Activated naive CD4-positive, alpha-beta T cell treated with Interleukin-2 at 50 U/mL for 16 hours (primary cell): Measurements from ENCODE around the gene OR1K1.
A peak's percentile ranks its signal among the peaks of the same experiment; 100 is the strongest.
"Not testable (repeated sequence)": the region's sequence is repeated elsewhere in the genome, so short reads cannot be mapped to it uniquely, and the experiment has no call there.

ENCODE experiments used
- DNase-seq: peaks from one replicate; pipeline ENCODE4 v3.0.0-alpha.2; 2020

OR1K1 gene

DNA sequence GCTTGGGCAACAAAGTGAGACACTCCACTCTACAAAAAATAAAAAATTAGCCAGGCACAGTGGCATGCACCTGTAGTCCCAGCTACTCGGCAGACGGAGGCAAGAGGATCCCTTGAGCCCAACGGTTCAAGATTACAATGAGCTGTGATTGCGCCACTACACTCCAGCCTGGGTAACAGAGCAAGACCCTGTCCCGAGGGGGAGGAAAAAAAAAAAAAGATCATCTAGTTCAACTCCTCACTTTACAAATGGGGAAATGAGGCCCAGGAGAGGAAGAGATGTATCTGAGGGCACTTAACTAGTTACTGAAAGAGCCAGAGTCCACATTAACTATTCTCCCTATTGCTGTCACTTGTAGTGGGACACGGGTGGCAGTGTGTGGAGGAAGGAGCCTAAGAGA lies 14.6 kb downstream of the OR1K1 start:
- no peak for DNase-seq

DNA sequence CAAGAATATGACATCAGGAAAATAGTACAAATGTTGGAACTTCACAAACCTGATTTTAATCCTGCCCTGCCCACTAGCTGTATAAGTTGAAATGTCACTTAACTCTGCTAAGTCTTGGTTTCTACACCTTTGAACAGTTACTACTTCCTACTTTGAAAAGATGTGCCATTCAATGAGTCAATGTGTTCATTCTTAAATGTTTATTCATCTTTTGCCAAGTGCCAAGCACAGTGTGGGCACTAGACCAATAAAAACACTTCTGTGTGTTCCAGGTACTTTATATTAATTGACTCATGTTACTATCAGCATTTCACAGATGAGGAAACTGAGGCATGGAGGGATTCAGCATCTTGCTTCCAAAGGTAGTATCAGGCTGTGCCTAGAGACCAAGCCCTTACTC lies 15.6 kb downstream of the OR1K1 start:
- DNase-seq: no peak

DNA sequence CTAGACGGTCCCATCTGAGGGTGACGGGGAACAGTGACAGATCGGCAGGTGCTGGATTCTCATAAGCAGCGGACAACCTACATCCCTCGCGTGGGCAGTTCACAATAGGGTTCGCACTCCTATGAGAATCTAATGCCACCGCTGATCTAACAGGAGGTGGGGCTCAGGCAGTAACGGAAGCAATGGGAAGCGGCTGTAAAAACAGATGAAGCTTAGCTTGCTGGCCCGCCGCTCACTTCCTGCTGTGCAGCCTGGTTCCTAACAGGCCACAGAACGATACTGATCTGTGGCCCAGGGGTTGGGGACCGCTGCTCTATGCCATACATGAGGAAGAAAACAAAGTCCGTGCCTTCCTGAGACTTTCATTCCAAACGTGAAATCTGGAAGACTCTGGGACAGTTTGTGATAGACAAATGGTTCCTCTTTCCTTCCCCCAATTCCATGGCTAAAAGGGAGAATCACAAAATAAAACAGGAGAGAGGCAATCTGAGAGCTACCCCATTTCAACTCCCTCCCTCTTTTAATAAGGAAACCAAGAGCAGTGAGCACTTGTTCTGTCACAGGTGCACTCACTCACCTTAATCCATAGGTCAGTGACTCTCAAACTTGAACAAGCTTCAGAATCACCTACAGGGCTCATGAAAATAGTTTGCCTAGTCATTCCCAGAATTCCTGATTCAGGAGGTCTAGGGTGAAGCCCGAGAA lies 16.4 kb downstream of the OR1K1 start:
- DNase-seq: peak; percentile 40

DNA sequence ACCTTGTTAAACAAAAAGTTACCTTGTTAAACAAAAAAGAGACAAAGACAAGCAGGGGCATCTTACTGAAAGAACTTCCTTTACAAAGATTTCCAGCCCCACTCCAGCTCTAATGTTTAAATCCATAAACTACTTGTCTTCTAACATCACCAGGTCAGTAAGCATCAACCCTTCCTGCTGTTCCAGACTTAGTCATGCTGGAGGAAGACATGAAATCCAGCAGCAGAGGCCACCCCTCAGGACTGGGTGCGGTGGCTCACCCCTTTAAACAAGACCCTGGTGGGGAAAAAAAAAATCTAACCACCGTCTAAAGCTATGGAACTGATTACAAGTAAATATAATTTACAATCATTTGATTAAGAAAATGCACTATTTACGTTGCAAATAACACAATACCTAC lies 19.4 kb downstream of the OR1K1 start:
- DNase-seq: no peak

DNA sequence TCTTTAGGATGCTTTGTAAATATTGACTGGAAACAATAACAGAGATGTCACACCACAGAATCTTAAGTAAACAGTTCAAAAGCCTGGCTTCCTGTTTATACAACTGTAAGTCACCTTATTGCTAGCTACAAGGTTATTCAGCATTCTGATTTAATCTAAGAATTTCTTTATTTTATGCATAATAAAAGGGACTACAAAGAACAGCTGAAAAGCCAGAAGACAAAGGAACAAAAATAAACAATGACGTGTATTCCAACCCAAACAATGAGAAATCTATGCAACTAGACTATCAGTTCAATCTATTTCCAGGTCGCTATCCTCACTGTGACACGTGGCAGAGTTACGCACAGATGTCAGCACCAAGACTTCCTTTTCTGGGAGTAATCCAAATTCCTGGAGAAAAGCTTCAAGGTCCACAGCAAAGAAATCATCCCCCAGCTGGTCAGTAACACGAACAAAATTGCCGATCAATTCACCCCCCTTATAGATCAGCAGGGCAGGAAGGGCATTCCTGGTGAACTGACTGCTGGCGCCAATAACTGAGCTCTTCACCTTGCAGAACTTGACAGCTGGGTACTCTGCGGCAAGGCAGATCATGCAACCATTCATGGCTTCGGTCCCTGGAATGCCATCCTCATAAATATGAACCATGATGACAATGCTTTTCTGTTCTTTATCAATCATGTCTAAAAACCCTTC lies 20.0 kb downstream of the OR1K1 start:
- DNase-seq: no peak

DNA sequence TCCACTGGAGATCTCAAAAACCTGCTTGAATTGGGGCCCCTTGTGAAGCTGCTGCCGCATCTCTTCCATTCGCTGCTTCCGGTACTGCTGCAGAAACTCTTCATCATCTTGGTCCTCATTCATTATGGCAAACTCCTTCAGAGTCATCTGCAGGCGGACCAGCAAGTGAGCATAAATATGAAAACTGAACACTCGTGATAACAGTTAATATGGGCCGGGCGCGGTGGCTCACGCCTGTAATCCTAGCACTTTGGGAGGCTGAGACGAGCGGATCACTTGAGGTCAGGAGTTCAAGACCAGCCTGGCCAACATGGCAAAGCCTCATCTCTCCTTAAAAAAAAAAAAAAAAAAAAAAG lies 20.5 kb downstream of the OR1K1 start:
- DNase-seq: no peak

DNA sequence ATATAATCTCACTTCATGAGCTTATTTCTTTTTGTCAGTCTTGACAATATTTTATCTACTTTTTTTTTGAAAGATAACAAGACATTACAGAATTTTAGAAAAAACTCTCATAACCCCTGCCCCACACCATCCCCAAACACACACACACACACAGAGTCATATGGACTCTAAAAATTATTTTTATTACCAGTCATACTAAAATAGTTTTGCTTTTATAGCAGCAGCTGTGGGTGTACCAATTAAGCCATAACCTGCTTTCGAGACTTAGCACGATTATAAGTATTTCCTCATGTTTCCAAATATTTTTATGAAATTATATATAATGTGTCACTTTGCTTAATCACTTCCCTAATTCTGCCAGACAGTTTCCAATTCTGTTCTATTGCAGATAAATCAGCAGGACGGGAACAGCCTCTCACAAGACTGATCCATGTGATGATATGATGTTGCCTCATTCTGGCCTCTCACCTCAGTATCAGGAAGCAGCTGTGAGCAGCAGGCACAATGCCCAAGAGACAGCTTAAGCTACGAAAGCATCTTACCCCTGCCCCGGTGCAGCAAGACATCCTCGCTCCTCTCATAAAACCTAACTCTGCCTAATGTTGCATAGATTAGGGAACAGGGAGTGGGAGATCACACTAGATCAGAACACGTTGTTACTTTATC lies 21.5 kb downstream of the OR1K1 start:
- no peak for DNase-seq

DNA sequence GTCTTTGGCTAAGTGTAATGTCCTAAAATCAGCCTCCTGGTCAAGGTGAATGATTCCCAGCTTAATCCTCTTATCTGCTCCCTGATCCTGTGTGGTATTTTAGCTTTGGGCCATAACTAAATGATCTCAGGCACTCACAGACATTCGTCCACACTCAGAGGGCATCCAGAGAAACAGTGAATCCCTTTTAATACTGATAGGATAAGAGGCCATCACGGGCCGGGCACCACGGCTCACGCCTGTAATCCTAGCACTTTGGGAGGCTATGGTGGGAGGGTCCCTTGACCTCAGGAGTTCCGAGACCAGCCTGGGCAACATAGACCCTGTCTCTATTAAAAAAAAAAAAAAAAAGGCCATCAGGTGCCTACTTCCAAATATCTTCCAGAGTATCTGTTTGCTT lies 22.1 kb downstream of the OR1K1 start:
- DNase-seq: no peak

DNA sequence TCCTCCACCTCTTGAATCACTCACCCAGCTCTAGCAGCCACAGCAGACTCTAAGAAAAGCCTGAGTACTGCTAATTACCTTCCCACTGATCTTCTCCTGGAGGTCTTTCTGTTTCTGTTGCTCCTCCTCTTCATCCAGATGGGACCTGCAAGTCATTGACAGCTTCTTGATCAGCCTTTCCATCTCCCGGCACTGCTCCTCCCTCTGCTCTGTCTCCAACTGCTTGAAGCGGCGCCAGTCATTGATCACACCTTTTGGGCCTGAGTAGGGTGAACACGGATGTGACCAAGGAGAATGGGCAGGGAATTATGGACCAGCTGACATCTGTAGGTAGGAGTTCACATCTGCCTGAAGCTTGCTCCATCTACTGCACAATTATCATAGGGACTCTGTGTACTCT lies 23.0 kb downstream of the OR1K1 start:
- DNase-seq: no peak

DNA sequence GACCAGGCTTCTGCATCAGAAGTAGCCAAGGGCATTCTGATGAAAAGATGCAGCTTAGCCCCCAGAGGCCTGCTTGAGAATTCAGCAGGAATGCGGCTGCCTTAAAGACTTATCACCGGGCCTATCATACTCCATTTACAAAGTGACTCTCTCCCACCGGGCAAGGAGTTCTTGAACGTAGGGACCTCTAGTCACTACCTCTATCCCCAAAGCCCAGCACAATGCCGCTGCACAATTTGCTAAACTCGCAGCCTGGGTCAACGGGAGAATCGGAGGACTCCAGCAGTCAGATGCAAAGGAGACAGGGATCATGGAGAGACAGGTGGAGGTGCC lies 27.8 kb downstream of the OR1K1 start:
- DNase-seq: no peak

DNA sequence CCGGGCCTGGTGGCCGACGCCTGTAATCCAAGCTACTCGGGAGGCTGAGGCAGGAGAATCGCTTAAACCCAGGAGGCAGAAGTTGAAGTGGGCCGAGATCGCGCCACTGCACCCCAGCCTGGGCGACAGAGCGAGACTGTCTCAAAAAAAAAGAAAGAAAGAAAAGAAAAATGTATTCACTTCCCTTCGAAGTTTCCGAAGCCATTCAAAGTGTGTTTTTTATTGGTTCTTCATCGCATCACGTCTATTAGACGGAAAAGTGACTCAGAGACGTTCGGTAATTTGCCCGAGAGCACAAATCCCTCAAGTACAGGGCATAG lies 29.0 kb downstream of the OR1K1 start:
- DNase-seq: not testable (repeated sequence)

DNA sequence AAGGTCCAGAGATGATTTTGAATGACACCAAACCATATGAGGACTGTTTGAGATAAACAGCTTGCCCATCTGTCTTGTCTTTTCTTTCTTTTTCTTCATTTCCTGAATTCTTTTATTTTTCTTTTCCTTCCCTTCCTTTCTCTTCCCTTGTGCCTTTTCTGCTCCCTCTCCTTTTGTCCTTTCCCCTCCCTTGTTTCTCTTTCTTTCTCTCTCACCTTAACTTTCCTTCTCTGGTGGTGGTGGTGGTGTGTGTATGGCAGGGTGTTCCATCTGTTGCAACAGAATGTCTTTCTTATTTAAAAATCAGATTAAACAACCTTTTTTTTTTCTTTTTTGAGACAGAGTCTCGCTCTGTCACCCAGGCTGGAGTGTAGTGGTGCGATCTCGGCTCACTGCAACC lies 32.3 kb downstream of the OR1K1 start:
- no peak for DNase-seq

DNA sequence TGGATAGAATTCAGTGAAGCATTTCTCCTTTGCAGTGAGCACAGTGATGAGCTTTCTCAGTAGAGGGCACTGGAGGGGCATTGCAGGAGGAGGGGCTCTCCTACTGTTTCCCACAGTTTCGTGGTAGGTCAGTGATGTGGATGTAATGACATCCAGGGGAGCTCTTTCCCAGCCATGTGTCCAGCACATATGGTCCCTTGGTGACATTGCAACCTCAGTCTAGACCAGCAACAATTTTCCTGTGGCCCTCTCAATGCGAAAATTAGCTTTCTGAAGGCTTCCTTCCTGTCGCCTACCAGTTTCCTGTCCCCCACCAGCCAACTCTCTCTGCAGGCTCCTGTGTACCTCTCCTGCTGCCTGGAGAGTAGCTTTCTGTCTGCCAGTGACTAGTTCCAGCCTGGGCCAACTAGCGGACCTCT lies 35.4 kb downstream of the OR1K1 start:
- peak; percentile 7 for DNase-seq

DNA sequence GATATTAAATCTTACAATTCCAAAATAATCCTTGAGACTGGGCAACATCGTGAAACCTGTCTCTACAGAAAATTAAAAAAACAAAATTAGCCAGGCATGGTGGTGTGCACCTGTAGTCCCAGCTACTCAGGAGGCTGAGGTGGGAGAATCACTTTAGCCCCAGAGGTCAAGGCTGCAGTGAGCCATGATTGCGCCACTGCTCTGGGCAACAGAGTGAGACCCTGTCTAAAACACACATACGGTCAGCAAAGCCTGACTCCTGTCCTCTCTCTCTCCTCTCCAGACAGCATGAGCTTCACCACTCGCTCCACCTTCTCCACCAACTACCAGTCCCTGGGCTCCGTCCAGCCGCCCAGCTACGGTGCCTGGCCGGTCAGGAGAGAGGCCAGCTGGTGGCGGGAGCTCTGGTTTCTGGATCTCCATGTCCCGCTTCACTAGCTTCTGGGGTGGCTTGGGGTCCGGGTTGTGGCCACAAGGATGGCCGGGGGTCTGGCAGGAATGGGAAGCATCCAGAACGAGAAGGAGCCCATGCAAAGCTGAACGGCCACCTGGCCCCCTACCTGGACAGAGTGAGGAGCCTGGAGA lies 37.4 kb downstream of the OR1K1 start:
- DNase-seq: no peak

DNA sequence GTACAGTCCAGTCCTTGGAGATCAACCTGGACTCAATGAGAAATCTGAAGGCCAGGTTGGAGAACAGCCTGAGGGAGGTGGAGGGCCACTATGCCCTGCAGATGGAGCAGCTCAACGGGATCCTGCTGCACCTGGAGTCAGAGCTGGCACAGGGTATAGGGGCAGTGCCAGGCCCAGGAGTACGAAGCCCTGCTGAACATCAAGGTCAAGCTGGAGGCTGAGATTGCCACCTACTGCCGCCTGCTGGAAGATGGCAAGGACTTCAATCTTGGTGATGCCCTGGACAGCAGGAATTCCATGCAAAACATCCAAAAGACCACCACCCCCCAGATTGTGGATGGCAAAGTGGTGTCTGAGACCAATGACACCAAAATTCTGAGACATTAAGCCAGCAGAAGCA lies 38.5 kb downstream of the OR1K1 start:
- DNase-seq: not testable (repeated sequence)

DNA sequence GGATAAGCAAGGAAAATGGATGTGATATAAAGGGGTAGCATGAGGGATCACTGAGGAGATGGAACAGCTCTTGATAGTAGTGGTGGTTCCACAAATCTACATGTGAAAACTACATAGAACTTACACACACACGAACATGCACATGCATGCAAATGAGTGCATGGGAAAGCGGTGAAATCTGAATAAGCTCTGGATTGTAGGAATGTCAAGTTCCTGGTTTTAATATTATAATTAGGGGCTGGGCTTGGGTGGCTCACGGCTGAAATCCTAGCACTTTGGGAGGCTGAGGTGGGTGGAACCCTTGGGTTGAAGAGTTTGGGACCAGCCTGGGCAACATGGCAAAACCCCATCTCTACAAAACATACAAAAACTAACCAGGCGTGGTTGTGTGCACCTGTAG lies 41.6 kb downstream of the OR1K1 start:
- no peak for DNase-seq

DNA sequence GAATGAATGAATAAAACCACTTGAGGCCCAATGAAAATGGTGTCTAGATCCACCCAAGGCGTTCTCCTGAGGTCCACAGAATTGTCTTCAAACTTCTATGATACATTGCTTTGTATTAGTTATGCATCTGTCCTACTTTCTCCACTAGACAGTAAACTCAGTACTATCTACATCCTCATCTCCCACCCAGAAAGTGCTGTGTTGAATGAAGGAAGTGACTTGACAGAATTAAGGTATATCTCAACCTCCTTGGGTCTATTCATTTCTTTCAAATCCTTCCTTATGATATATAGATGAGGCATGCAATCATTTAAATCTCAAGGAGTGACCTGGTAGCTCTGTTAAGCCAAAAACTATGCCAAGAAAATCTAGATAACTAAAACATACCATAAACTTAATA lies 44.2 kb downstream of the OR1K1 start:
- DNase-seq: no peak

DNA sequence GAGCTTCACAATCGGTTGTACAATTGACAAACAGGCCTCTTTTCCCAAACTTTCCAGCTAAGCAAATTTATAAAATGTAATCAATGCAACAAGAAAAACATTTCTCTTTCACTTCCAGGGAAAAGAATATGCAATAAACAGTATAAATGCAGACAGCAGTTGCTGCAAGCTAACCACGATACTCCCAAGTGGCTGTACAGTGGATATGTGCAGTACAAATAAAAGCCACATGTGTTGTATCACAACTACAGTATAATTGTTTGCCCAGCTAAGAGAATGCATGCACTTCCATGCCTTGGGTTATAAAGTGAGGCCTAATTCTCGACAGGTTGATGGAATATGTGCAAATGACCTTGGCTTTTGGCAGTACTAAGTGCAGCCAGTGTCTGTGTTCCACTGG lies 45.2 kb downstream of the OR1K1 start:
- DNase-seq: no peak

DNA sequence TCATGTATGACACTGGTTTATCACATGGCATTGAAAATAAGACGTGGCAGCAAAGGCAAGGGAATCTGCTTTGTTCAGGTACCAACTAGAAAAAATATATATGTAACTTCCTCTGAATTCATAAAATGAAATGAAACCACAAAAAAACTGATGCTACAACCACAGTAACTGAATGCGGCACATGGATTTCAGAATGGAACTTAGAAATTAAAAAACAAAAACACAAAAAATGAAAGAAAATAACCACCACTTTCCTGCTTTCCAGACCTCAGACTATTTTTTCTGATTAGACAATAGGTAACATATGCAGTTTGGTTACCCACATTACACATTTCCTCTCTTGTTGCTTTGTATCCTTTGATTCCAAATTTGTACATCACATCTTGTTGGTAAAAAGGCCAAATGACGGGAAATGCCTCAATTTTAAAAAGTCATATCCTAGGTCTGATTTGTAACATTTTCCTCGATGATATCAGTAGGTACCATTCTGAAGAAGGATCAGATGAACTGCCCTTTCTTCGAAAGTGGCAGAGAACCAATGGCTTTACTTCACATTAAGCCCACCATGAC lies 46.5 kb downstream of the OR1K1 start:
- no peak for DNase-seq

DNA sequence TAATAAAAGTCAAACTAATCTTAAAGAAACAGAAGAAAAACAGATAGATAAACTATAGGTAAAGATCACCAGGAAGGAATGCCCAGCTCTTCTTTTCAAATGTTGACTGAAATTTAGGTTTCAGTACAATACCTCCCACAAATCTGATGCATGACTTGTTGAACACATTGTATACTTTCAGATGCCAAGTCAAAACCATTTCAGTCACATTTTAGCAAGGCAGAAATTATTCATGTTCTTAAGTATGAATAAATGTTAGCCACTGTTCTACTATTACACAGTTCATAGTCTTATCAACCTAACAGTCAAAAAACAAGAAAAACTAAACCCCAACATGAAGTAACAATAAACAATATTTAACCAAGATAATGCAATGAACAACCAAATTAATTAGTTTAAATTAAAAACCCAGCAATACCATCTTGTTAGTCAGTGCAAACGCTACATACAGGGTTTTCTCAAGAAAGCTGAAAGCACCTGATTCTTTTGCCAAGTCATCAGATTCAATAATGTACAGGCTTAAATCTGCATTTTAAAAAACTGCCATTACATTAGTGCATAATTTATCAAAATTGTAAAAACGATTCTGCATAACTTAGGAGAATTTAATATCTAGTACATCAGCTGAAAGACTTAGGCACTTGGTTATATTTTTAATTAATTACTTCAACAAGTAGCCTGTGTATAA lies 48.5 kb downstream of the OR1K1 start:
- DNase-seq: no peak
